G401 (cell line): Measurements from ENCODE around the gene SIX3. TPM values are rescaled to one million over a fixed set of nuclear protein-coding genes. Genes with fewer than 3 reads are reported as not detected.

Experiments
- DNase-seq: peaks from one replicate; pipeline ENCODE4 v3.0.0-alpha.2; 2015; ENCODE audit warnings: low spot score
- in situ Hi-C: cut with HindIII; loops from 2 replicates; pipeline ENCODE4 v1.10.0; 2016; ENCODE audit warnings: low sequenced_read_pairs, mixed read lengths
- total RNA-seq: library from RNA; depleted of rRNA; stranded (reverse); fragments of >200 nt; shearing (Covaris generic); gene quantifications from 2 replicates; pipeline ENCODE4 v1.2.3, GENCODE V29; 2014

The SIX3 gene
- total RNA-seq, 1 experiment from 2014 or later, result not detected

- DNase-seq, result no peak
- in situ Hi-C loops, result no loop called here
These were observed 11.7 kb upstream of the SIX3 start for GRCh38 chr2:44929735-44930273.

- DNase-seq, result no peak
- in situ Hi-C loops, result no loop called here
These were observed 11.0 kb upstream of the SIX3 start for GRCh38 chr2:44930274-44931197.

GRCh38 chr2:44931198-44931780 lies 10.2 kb upstream of the SIX3 start:
- no peak for DNase-seq
- in situ Hi-C loops, result no loop called here

GRCh38 chr2:44932079-44932478 lies 9.4 kb upstream of the SIX3 start:
- DNase-seq, result no peak
- in situ Hi-C loops, result no loop called here

GRCh38 chr2:44932564-44933392 lies 8.7 kb upstream of the SIX3 start:
- in situ Hi-C loops, result no loop called here
- DNase-seq, result no peak

GRCh38 chr2:44933434-44933951 lies 8.0 kb upstream of the SIX3 start:
- in situ Hi-C loops, result no loop called here
- DNase-seq, result no peak

GRCh38 chr2:44934038-44934982 lies 7.2 kb upstream of the SIX3 start:
- no peak for DNase-seq
- in situ Hi-C loops, result no loop called here

- DNase-seq, result no peak
- in situ Hi-C loops, result no loop called here
These were observed 6.3 kb upstream of the SIX3 start for GRCh38 chr2:44934983-44935728.

- DNase-seq, result no peak
- in situ Hi-C loops, result no loop called here
These were observed 5.8 kb upstream of the SIX3 start for GRCh38 chr2:44935729-44936098.

GRCh38 chr2:44936275-44936674 lies 5.2 kb upstream of the SIX3 start:
- DNase-seq, result no peak

GRCh38 chr2:44936715-44937687 lies 4.5 kb upstream of the SIX3 start:
- DNase-seq, result no peak
- in situ Hi-C loops, result no loop called here

More at GRCh38 chr2:44936275-44936674, 5.2 kb upstream of the SIX3 start:
- in situ Hi-C loops, result no loop called here

- in situ Hi-C loops, result no loop called here
- DNase-seq, result no peak
These were observed 3.7 kb upstream of the SIX3 start for GRCh38 chr2:44937688-44938240.

GRCh38 chr2:44938287-44939105 lies 3.0 kb upstream of the SIX3 start:
- DNase-seq, result no peak

GRCh38 chr2:44939106-44940048 lies 2.1 kb upstream of the SIX3 start:
- in situ Hi-C loops, result no loop called here
- DNase-seq, result no peak

More at GRCh38 chr2:44938287-44939105, 3.0 kb upstream of the SIX3 start:
- in situ Hi-C loops, result no loop called here
